Ectodermal cell (in vitro differentiated cells): Measurements from ENCODE around the gene SCN8A.

ENCODE experiments used
- H3K27ac ChIP-seq: 2 replicates; pipeline ENCODE4 v1.7.0; 2013; ENCODE audit warnings: mild to moderate bottlenecking, low read depth, low read length; ENCODE audit not compliant: insufficient read depth, poor library complexity, severe bottlenecking
- H3K27me3 ChIP-seq: 2 replicates; pipeline ENCODE4 v1.7.0; 2013; ENCODE audit warnings: mild to moderate bottlenecking, low read length; ENCODE audit not compliant: insufficient read depth, control insufficient read depth, poor library complexity, severe bottlenecking
- H3K36me3 ChIP-seq: one replicate; pipeline ENCODE4 v1.7.0; 2013; ENCODE audit warnings: low read length; ENCODE audit not compliant: control insufficient read depth, insufficient read depth
- H3K4me1 ChIP-seq: one replicate; pipeline ENCODE4 v1.7.0; 2013; ENCODE audit warnings: low read length; ENCODE audit not compliant: control insufficient read depth, insufficient read depth
- H3K4me3 ChIP-seq: 2 replicates; pipeline ENCODE4 v1.7.0; 2013; ENCODE audit warnings: low read depth, low read length, control low read depth; ENCODE audit not compliant: insufficient read depth
- H3K9me3 ChIP-seq: 2 replicates; pipeline ENCODE4 v1.7.0; 2013; ENCODE audit warnings: mild to moderate bottlenecking, low read length, moderate library complexity; ENCODE audit not compliant: control insufficient read depth
- WGBS, 2 experiments: methylation state at CpG; one replicate each; pipeline ENCODE4 v1.1.7; 2013; ENCODE audit warnings: missing lambda C conversion rate in 2 of 2; 5-methylcytosine and 5-hydroxymethylcytosine counted together

SCN8A gene

DNA sequence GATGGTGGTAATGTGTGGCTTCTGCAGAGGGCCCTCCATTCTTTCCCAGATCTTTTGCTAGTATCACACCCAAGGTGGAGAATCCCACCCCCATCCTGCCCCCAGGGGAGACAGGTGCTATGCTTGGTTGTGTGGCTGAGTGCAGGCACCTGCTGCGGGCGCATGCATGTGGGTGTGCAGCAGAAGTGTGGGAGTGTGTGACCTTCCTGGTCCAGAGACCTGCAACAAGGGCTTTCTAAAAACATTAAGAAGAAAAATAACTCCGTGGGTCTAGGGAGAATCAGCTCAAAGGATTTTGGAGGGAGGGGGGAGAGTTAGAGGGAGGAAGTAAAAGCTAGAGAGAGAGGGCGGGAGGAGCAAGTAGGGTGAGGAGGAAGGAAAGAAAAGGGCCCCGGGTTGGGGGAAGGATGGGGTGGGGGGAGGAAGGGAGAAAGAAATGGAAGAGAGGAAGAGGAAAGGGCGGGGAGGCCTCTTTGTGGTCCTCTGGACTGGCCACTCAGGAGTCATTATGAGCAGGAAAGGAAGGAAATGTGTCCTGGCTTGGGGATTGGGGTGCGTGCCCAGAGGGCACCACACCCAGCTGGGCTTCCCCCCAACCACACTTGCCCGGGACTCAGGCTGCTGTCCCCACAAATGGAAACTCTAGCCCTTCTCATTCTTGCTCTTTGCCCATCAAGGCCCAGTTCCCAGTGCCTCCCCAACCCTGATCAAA is 260.5 kb downstream of the SCN8A start:
- Histone ChIP-seq H3K27ac (no peak overlapping the region), H3K9me3 (no peaks in the 10 kb centered on the region), H3K4me3 (no peak overlapping the region), H3K4me1 (peaks cover 23% of the 10 kb centered on the region), H3K36me3 (no peaks in the 10 kb centered on the region), H3K27me3 (no peaks in the 10 kb centered on the region)
- 79 to 83% methylated on average over 8 of the region's 8 CpGs for WGBS, 2 experiments

DNA sequence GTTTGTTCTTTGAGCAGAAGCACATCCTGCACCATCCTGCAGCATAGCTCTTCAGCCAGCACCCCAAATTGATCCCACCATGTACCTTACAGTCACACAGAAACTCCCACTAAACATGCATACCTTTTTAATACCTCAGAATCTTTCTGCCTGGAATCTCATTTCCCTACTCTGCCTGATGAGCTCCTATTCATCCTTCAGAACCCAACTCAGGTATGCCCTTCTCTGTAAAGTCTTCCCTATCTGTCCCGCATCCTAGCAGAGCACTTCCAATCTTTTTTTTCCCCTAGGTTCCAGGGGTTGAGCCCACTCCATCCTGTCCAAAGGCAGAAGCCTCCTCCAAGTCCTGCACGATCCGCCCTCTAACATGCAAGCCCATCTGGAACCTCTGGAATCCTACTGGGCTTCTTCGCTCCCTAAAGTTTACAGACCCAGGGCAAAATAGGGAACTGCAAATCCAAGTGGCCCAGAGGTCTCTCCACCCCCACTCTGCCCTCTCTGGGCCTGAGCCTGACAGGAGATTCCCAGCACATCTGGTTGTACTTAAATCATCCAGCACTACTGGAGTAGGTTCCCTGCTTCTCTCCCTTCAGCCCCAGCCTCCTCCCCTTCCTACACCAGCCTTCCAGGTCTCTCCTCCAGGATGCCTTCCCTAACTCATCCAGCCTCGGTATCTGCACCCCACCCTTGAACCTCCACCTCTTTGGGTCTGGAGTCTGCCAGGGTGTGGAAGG is 261.5 kb downstream of the SCN8A start:
- WGBS, 2 experiments, result 78 to 80% methylated on average over 5 of the region's 5 CpGs
- H3K4me1 ChIP-seq, result peaks cover 24% of the 10 kb centered on the region
- no peaks in the 10 kb centered on the region for H3K36me3 ChIP-seq
- no peak overlapping the region for H3K4me3 ChIP-seq
- H3K27ac ChIP-seq, result no peak overlapping the region
- no peaks in the 10 kb centered on the region for H3K27me3 ChIP-seq
- no peaks in the 10 kb centered on the region for H3K9me3 ChIP-seq

DNA sequence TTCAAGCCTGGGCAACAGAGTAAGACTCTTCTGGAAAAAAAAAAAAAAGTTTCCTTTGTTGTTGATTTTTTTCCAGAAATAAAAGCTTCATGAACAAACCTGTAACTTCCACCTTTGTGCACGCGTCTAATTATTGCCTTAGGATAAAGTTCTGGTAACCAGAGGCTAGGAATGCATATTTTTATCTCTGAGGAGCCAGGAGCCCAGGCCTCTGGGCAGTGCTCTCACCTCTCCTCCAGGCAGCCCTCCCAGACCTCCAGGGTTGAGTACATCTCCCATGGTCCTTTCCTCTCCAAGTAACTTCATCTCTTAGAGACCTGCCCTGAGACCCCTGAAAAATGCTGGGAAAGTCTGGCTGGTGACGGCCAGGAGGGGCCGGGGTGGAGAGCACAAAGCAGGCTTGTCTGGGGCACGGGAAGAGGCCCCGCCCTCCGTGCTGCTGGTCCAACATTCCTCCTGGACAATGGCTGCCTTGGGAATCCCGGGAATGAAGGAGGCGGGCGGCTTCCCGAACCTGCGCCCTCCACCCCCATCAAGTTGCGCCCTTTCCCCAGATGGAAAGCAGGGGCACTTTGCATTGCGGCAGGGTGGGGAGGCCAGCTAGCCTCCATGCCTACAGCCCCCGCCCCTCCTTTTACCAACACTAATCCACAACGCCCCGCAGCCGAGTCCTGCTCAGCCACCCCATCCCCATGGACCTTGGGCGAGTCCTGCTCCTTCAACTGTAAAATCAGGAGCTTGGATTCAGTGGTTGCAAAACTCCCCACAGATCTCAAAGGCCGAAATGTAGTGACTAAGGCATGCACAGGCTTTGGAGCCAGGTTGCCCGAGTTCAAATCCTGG is 264.8 kb downstream of the SCN8A start:
- Histone ChIP-seq H3K36me3 (no peaks in the 10 kb centered on the region), H3K27me3 (no peaks in the 10 kb centered on the region), H3K9me3 (no peaks in the 10 kb centered on the region), H3K4me1 (peaks cover 19% of the 10 kb centered on the region), H3K27ac (peak overlapping the region; percentile 93), H3K4me3 (peak overlapping the region; percentile 18)
- 10% methylated on average over 21 of the region's 21 CpGs for WGBS, 2 experiments

DNA sequence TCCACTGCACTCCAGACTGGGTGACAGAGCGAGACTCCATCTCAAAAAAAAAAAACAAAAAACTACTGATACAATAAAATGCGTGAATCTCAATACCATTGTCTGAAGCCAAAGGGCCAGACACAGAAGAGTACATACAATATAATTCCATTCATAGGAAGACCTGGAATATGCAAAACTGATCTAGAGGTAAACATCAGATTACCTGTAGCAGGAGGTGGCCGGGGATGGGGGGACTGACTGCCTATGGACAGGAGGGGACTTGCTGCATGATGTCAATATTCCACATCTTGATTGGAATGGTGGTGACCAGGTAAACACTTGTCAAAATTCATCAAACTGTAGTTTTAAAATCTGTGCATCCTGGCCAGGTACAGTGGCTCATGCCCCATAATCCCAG is 270.0 kb downstream of the SCN8A start:
- Histone ChIP-seq H3K27ac (no peak overlapping the region), H3K4me3 (no peak overlapping the region), H3K4me1 (peaks cover 33% of the 10 kb centered on the region), H3K27me3 (no peaks in the 10 kb centered on the region), H3K9me3 (no peaks in the 10 kb centered on the region), H3K36me3 (no peaks in the 10 kb centered on the region)
- WGBS, 2 experiments, result 93 to 94% methylated on average over 3 of the region's 3 CpGs
